Adrenal gland (tissue), 5 donors: Measurements from ENCODE around the gene LYPLAL1.

ENCODE experiments used
- CTCF ChIP-seq, 6 experiments: fragments of 450-650 bp in 4 of 6; fragments of 200-600 bp in 2 of 6; sonication (generic) in 1 of 6; IDR thresholded peaks; 1 replicate in 5 of 6; 2 replicates in 1 of 6; pipeline versions ENCODE4 v1.5.1 to v1.8.0; 2016 to 2021; ENCODE audit warnings: antibody characterized with exemption in 6 of 6, mild to moderate bottlenecking in 2 of 6, moderate library complexity in 1 of 6
- POLR2A ChIP-seq, 2 donors: fragments of 450-650 bp; IDR thresholded peaks; one replicate each; pipeline ENCODE4 v1.6.1; 2017; ENCODE audit warnings: antibody characterized with exemption in 2 of 2, mild to moderate bottlenecking in 2 of 2, moderate library complexity in 1 of 2
- donor health status: DM: no; HTN: no; CAD: no.

DNA sequence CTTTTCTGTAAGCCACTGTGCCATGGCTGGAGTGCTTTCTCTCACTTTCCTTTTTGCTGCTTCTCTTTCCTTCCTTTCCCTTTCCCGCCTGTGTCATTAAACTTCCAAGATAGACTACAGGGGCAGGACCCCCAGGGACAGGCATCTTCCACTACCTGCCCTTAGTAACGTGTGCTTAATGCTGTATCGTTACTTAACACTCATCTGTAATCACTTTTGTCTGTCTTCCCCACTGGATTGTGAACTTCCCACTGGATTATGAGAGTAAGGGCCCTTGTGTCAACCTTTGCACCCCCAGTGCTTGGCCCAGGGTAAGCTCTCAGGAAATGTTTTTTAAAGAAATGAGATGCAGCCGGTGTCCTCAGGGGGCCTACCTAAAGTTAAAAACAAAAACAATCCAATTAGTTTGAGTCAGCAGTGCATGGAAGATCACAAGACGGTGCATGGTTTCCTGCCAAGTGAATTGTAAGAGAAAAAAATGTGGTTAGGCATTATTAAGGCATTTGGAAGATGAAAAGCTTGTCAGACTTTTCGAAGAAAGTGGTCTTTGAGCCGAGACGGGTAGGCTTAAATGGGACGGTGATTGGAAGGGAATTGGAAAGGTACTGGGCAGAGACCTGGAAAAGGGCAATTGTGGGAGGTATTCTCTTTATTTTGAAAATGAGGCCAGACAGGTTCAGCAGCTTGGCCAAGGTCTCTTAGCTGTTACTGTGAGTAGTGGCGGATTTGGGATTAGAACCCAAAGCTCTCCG is 958 bp downstream of the LYPLAL1 start:
- TF ChIP-seq CTCF (IDR thresholded peaks at IDR 0.05) = no peak
- TF ChIP-seq POLR2A (IDR thresholded peaks at IDR 0.05) = peak in 1 of 2 donors; percentile 50
